NCI-H748 (cell line): Measurements from ENCODE around the gene CBX8.
"Not testable (repeated sequence)": the region's sequence is repeated elsewhere in the genome, so short reads cannot be mapped to it uniquely, and the experiment has no call there.

Source experiments
- DNase-seq: peaks from one replicate; lab custom pipeline; 2025; ENCODE audit not compliant: unreplicated experiment; lab: John Stamatoyannopoulos, UW

Gene CBX8

DNA sequence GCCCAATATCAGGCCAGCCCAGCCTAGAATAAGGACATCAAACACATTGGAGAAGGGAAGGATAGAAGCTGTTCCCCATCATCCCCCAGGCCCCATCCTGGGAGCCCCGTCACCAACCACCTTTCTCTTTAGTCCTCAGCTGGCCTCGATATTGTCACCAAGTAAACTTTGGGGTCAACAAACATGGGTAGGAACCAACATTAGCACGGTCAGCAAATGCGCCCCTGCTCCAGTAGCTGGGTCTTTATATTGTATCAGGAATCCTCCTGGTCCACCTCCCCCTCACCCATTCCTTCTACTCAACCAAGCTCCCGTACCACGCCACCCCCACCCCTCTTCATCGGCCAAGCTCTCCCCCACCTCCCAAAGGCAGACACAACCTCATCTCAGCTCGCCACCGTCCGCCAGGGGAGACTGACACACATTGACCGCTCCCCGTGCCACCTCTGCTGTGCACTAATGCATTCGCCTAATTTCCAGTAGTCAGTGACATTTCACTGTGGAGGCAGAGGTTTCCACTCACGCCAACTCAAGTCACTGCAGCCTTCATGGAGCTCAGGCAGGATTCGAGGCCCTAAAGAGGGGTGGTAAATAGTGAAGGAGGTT lies 39.6 kb downstream of the CBX8 start:
- no peak for DNase-seq

DNA sequence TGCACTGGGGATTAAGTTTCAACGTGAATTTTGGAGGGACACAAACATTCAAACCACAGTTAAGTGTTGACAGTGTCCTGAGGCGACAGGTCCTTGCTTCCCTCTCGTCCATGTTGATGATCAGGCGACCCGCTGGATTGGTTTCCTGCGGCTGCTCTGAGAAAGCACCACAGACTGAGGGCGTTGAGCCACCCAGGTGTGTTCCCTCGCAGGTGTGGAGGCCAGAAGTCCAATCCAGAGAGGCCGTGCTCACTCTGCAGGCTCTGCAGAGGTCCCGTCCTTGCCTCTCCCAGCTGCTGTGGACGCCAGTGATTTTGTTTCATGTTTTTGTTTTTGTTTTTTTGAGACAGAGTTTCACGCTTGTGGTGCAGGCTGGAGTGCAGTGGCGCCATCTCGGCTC lies 41.3 kb downstream of the CBX8 start:
- DNase-seq: no peak

DNA sequence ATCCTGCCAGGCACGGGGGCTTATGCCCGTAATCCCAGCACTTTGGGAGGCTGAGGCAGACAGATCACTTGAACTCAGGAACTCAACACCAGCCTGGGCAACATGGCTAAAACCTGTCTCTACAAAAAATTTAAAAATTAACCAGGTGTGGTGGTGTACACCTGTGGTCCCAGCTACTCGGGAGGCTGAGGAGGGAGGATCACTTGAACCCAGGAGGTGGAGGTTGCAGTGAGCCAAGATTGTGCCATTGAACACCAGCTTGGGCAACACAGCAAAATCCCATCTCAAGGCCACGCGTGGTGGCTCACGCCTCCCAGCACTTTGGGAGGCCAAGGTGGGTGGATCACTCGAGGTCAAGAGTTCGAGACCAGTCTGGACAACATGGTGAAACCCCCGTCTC lies 42.0 kb downstream of the CBX8 start:
- DNase-seq: not testable (repeated sequence)

DNA sequence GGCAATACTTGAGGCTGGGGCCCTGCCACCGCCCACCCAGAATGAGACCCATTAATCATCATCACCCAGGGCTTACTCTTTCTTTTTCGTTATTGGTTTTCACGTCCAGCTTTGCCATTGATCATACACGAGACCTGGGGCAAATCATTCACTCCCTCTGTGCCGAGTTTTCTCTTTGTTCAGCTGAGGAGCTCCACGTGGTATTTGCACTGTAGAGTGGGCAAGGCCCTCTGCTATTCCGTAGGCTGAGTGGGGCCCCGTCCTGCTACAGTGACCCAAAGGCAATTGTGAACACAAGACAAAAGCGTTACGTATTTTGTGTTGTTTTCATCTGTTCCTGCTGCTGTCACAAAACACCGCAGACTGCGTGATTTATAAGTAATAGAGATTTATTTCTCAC lies 42.5 kb downstream of the CBX8 start:
- DNase-seq: no peak

DNA sequence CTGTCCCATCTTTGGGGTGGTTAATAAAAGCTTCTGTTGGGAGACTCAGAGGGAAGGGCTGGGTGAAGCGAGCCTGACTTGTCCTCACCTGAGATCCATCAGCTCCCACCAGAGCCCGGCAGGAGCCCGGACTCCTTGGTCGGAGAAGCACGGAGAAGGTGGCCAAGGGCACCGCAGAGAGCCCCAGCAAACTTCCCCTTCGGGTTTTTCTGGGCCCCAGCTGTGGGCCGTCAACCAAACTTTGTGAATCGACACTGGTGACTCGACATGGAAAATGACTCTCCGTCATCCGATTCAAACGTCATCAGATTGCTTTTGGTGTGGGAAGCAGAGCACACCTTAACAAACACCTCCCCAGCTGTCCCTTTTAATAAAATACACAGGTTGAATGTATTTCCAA lies 44.7 kb downstream of the CBX8 start:
- DNase-seq: no peak

DNA sequence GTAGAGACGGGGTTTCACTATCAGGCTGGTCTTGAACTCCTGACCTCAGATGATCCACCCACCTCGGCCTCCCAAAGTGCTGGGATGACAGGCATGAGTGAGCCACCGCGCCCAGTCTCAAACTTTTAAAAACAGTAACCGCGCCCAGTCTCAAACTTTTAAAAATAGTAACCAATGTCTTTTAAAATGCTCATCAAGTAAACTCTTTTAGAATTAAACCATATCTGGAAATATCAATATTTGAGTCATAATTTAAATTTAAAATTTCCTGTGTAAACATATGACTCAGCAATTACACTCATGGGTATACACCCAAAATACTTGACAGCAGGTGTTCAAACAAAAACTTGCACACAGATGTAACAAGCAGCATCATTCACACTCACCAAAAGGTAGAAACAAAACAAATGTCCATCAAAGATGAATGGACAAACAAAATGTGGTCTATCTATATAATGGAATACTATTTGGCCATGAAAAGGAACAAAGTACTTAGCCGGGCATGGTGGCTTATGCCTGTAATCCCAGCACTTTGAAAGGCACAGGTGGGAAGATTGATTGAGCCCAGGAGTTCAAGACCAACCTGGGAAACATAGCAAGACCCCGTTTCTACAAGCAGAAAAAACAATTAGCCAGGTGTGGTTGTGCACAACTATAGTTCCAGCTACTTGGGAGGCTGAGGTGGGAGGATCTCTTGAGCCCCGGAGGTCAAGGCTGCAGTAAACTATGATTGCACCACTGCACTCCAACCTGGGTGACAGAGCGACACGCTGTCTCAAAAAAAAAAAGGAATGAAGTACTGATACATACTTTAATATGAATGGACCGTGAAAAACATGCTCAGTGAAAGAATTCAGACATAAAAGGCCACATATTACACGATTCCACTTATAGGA lies 46.0 kb downstream of the CBX8 start:
- peak; percentile 41 for DNase-seq

DNA sequence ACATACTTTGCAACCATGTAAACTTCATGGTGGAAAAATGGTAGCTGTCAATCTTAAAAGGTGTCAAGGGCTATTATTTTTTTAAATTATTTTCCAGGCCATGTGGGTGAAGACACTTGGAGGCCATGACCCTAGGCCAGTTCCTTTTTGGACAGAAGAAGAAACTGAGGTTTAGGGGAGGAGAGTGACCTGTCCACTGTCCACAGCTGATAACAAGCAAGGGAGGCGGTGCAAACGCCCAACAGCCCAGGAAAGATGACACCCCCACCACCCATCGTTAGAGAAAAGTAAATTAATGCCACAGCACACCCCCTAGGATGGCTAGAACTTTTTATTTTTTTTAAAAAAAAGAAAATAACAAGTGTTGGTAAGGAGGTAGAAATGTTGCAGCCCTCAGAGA lies 46.9 kb downstream of the CBX8 start:
- DNase-seq: no peak

DNA sequence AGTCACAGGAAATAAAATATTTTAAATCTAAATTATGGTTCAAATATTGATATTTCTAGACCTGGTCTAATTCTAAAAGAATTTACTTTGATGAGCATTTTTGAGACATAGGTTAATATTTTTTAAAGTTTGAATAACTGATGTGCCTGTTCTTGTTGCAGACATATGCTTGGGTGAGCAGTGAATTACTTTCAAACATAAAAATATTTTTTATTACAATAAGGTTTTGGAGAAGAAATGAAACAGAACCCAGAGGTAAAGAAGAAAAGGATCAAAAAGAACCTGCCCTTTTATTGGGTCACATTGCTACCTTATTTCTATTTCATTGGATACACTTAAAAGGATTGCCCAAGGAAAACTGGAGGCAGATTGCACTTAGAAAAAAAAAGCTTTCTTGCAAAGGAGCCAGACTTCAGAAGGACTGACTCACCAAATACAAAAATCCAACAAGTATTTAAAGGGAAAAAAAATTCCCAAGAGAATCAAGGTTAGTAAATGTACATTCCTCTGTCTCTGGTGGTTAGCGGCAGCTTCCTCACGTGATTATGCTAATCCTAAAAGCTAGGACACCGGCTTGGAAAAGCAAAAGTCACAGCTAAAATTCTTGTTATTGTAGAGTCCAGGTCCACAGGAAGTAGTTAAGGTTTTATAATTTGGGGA lies 47.6 kb downstream of the CBX8 start:
- no peak for DNase-seq

DNA sequence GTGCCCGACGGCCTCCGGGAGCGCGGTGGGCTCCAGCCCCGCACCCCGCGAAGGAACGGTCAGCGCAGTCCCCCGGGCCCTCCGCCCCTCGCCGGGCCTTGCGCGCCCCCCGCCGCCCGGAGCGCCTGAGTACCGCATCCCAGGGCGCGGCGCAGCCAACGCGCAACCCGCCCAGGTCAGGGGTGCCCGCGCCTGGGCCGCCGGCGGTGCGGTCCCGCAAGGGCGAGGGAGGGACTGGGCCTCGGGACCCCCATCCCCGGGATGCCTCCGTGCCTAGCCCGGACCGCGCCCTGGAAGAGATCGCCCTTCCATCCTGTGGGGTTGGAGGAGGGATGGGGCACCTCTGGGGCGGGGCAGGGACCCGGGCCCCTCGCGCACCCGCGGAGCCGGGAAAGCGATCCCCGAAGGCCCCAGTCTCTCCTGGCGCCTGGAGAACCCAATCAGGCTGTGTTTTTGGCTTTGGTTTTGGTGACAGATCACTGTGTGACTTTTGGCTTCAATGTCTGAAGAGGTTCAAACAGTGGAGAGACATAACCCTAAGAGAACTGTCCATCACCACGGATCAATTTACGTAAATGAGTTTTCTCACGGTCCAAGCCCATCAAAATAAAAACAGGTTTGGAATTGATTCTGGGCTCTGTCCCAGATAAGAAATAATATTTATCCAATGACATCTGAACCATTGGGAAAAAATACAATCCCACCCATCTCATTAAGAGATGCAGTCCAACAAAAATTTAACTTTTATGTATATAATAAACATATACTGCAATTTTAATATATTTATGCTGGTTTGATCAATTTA lies 48.4 kb downstream of the CBX8 start:
- peak; percentile 9 for DNase-seq

DNA sequence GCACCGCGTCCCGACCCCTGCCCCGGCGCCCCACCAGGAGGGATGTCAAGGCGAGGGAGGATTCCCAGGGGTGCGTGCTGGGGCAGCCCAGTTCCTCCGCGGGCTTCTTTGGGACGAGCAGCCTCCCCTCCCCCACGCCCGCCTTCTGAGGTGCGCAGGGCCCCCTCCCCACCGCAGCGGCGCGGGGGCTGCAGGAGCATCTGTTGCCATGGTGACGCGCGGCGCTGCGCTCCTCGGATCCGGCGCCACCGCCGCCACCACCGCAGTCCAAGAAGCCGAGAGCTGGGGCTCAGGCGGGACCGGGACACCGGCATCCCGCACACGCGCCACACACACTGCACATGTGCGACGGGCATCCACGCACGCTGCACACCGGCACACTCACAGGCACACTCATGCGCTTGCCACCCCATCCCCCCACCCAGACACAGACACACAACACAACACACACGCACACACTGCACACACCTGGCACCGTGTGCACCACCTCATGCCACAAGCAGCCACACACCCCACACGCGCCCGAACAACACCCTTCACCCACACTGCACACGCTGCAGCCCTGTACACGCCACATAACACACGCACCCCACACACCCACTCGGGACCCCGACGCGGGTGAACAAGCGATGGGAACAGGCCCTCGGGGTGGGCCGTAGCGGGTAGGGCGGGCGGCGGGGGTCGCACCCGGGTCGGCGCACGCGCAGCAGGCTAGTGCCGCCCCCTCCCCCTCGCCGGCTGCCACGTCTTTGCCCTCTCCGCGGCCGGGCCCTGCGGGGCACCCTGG lies 49.2 kb downstream of the CBX8 start:
- DNase-seq: peak; percentile 63

DNA sequence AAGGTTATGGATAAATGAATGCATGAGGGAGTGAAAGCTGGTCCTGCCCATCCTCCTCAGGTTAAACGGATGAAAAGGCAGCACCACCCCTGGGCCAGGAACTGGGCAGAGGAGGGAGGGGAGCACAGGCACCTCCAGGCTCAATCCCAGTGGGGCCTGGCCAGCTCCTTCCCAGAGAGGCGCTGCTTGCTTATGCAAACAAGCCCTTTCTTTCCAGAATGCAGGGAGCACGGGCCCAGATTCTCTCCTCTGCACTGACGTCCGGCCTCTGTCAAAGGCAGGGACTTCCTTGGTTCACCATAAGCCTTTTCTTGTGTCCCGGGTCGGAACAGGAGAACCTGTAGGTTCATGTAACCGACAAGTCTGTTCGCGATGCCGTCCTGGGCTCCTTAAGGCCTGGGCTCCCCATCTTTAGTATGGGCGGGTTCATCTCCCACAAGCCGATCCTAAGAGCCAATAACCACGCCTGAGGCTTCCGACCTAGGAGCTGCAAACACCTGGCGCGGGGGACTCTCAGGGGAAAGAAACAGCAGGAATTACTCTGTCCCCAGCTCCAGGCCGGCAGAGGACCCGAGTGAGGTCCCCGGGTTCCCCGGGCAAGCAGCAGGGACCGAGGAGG lies 49.9 kb downstream of the CBX8 start:
- DNase-seq: no peak

DNA sequence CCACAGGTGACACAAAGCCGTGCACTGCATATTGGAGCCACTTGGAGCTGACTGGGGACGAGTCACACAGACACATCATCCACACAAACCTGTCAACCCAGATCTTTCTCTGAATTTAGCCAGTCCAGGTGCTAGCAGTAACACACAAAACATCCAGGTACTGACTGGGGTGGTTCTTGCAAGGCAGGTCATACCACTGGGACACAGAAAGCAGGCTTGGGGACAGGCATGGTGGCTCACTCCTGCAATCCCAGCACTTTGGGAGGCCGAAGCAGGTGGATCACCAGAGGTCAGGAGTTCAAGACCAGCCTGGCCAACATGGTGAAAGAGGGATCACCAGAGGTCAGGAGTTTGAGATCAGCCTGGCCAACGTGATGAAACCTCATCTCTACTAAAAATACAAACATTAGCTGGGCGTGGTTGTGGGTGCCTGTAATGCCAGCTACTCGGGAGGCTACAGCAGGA lies 51.2 kb downstream of the CBX8 start:
- DNase-seq: no peak

DNA sequence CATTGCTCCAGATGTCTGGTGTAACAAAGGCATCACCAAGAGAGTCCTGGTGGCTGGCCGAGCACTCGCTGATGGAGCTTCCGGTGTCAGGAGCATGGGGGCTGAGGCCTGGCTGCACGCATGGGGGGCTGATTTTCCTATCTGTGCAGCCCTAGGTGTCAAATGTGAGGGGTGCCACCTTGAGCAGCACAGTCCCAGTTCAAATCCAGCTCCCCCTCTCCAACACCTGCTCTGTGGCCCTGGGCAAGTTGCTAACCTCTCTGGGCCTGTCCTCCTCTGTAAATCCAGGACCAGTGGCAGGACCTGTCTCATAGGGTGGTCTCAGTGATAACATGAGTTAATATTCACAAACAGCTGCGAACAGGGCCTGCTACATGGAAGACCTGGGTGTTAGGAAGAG lies 53.3 kb downstream of the CBX8 start:
- no peak for DNase-seq

DNA sequence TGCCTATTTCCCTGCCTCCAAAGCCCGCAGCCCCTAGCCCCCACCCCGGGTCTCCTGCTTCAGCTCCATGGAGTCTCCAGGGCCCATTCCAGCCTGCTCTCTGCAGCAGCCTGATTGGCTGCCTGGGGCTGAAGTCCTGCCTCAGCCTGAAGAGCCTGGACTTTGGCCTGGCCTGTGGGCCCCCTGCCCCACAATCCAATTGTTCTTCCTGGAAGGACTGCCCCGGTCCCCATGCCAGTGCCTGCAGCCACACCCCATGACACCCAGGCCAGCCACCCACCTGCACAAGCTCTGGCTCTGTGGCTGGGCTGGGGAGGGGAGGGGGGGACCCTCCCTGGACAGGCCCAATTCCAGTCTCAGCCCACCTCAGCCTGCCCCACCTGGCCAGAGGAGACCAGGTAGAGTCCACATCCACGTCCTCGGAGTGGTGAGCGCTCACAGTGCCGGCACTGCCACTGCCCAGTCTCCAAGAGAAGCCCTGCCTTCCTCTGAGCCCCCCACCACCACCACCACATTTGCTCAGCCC lies 53.9 kb downstream of the CBX8 start:
- no peak for DNase-seq

DNA sequence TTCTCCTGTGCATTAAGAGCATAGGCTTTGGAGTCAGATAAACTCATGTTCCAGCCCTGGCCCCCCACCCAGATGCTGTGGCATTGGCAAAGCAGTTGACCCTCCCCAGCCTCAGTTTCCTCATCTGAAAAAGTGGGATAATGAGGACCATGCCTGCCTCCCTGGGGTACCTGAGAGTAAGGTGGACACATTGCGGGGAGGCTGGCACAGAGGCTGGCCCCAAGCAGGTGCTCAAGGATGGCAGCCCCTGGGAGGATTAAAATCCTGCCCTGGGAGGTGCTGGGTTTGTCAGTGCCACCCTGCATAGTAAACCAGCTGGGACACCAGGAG lies 54.3 kb downstream of the CBX8 start:
- no peak for DNase-seq
